ENCODE measurements around the gene BMP7.
"Not testable (repeated sequence)": the region's sequence is repeated elsewhere in the genome, so short reads cannot be mapped to it uniquely, and the experiment has no call there.

DNA sequence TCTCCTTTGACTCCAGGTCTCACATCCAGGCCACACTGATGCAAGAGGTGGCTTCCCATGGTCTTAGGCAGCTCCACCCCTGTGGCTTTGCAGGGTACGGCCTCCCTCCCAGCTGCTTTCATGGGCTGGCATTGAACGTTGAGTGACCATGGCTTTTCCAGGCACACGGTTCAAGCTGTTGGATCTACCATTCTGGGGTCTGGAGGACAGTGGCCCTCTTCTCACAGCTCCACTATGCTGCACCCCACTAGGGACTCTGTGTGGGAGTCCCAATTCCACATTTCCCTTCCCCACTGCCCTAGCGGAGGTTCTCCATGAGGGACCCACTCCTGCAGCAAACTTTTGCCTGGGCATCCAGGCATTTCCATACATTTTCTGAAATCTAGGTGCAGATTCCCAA lies 27.1 kb downstream of the BMP7 start:
- TF ChIP-seq, protein P1, sequence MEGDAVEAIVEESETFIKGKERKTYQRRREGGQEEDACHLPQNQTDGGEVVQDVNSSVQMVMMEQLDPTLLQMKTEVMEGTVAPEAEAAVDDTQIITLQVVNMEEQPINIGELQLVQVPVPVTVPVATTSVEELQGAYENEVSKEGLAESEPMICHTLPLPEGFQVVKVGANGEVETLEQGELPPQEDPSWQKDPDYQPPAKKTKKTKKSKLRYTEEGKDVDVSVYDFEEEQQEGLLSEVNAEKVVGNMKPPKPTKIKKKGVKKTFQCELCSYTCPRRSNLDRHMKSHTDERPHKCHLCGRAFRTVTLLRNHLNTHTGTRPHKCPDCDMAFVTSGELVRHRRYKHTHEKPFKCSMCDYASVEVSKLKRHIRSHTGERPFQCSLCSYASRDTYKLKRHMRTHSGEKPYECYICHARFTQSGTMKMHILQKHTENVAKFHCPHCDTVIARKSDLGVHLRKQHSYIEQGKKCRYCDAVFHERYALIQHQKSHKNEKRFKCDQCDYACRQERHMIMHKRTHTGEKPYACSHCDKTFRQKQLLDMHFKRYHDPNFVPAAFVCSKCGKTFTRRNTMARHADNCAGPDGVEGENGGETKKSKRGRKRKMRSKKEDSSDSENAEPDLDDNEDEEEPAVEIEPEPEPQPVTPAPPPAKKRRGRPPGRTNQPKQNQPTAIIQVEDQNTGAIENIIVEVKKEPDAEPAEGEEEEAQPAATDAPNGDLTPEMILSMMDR (tag by site-specific recombination; IDR thresholded peaks at IDR 0.05), result not testable (repeated sequence)
- TF ChIP-seq YY1 (tag by site-specific recombination; IDR thresholded peaks at IDR 0.05); ZNF623 (tag by site-specific recombination; IDR thresholded peaks at IDR 0.05); ZBTB7A (tag by site-specific recombination; IDR thresholded peaks at IDR 0.05; ENCODE audit: low read depth); GLIS1 (tag by site-specific recombination; IDR thresholded peaks at IDR 0.05); ZNF10 (tag by site-specific recombination; IDR thresholded peaks at IDR 0.05); ZNF324 (tag by site-specific recombination; IDR thresholded peaks at IDR 0.05): not testable (repeated sequence)
- TF ChIP-seq, protein P2, sequence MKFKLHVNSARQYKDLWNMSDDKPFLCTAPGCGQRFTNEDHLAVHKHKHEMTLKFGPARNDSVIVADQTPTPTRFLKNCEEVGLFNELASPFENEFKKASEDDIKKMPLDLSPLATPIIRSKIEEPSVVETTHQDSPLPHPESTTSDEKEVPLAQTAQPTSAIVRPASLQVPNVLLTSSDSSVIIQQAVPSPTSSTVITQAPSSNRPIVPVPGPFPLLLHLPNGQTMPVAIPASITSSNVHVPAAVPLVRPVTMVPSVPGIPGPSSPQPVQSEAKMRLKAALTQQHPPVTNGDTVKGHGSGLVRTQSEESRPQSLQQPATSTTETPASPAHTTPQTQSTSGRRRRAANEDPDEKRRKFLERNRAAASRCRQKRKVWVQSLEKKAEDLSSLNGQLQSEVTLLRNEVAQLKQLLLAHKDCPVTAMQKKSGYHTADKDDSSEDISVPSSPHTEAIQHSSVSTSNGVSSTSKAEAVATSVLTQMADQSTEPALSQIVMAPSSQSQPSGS (tag by site-specific recombination; IDR thresholded peaks at IDR 0.05; ENCODE audit: low read depth), result not testable (repeated sequence)
- TF ChIP-seq, protein P3, sequence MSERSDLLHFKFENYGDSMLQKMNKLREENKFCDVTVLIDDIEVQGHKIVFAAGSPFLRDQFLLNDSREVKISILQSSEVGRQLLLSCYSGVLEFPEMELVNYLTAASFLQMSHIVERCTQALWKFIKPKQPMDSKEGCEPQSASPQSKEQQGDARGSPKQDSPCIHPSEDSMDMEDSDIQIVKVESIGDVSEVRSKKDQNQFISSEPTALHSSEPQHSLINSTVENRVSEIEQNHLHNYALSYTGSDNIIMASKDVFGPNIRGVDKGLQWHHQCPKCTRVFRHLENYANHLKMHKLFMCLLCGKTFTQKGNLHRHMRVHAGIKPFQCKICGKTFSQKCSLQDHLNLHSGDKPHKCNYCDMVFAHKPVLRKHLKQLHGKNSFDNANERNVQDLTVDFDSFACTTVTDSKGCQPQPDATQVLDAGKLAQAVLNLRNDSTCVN (tag by site-specific recombination; optimal IDR thresholded peaks at IDR 0.05), result not testable (repeated sequence)
- TF ChIP-seq, protein P4, sequence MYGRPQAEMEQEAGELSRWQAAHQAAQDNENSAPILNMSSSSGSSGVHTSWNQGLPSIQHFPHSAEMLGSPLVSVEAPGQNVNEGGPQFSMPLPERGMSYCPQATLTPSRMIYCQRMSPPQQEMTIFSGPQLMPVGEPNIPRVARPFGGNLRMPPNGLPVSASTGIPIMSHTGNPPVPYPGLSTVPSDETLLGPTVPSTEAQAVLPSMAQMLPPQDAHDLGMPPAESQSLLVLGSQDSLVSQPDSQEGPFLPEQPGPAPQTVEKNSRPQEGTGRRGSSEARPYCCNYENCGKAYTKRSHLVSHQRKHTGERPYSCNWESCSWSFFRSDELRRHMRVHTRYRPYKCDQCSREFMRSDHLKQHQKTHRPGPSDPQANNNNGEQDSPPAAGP (tag by site-specific recombination; IDR thresholded peaks at IDR 0.05), result not testable (repeated sequence)
- TF ChIP-seq, protein P5, sequence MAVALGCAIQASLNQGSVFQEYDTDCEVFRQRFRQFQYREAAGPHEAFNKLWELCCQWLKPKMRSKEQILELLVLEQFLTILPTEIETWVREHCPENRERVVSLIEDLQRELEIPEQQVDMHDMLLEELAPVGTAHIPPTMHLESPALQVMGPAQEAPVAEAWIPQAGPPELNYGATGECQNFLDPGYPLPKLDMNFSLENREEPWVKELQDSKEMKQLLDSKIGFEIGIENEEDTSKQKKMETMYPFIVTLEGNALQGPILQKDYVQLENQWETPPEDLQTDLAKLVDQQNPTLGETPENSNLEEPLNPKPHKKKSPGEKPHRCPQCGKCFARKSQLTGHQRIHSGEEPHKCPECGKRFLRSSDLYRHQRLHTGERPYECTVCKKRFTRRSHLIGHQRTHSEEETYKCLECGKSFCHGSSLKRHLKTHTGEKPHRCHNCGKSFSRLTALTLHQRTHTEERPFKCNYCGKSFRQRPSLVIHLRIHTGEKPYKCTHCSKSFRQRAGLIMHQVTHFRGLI (tag by site-specific recombination; IDR thresholded peaks at IDR 0.05), result not testable (repeated sequence)
- TF ChIP-seq, protein P6, sequence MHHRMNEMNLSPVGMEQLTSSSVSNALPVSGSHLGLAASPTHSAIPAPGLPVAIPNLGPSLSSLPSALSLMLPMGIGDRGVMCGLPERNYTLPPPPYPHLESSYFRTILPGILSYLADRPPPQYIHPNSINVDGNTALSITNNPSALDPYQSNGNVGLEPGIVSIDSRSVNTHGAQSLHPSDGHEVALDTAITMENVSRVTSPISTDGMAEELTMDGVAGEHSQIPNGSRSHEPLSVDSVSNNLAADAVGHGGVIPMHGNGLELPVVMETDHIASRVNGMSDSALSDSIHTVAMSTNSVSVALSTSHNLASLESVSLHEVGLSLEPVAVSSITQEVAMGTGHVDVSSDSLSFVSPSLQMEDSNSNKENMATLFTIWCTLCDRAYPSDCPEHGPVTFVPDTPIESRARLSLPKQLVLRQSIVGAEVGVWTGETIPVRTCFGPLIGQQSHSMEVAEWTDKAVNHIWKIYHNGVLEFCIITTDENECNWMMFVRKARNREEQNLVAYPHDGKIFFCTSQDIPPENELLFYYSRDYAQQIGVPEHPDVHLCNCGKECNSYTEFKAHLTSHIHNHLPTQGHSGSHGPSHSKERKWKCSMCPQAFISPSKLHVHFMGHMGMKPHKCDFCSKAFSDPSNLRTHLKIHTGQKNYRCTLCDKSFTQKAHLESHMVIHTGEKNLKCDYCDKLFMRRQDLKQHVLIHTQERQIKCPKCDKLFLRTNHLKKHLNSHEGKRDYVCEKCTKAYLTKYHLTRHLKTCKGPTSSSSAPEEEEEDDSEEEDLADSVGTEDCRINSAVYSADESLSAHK (tag by site-specific recombination; IDR thresholded peaks at IDR 0.05), result not testable (repeated sequence)
